Liver (tissue), 3 donors: ENCODE results near the gene BAHCC1.

ENCODE experiments used
- ZBTB33 ChIP-seq: IDR thresholded peaks from 2 replicates; pipeline ENCODE4 v1.6.1; 2016; ENCODE audit warnings: antibody characterized with exemption
- TF ChIP-seq, protein P1 (sequence below): fragments of 150-350 bp; IDR thresholded peaks from 2 replicates; pipeline ENCODE4 v1.5.1; 2017; ENCODE audit warnings: improper control_type of control experiment, low read depth, low read length; ENCODE audit not compliant: missing input control
- TF ChIP-seq, protein P2 (sequence below): IDR thresholded peaks from 2 replicates; pipeline ENCODE4 v1.6.1; 2016; ENCODE audit warnings: antibody characterized with exemption
- donor health status: healthy.
- donor health status: healthy.

DNA sequence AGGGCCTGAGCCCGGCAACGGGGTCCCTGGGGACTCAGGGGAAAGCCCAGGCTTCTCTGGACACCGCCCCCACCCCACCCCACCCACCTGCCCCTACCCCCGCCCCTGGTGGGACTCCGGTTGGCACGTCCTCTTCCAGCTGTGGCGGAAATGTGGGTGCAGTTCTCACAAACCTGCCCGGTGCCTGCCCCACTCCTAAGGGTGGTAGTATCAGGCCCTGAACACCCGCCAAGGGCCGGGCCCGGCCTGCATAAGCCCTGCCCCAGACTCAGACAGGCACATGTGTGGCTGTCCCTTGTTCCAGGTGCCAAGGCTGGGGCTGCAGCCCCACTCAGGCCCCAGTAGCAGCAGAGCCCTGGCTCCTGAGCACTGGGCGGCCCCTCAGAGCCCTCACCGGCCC, 59.2 kb downstream of the BAHCC1 start:
- TF ChIP-seq, protein P1, sequence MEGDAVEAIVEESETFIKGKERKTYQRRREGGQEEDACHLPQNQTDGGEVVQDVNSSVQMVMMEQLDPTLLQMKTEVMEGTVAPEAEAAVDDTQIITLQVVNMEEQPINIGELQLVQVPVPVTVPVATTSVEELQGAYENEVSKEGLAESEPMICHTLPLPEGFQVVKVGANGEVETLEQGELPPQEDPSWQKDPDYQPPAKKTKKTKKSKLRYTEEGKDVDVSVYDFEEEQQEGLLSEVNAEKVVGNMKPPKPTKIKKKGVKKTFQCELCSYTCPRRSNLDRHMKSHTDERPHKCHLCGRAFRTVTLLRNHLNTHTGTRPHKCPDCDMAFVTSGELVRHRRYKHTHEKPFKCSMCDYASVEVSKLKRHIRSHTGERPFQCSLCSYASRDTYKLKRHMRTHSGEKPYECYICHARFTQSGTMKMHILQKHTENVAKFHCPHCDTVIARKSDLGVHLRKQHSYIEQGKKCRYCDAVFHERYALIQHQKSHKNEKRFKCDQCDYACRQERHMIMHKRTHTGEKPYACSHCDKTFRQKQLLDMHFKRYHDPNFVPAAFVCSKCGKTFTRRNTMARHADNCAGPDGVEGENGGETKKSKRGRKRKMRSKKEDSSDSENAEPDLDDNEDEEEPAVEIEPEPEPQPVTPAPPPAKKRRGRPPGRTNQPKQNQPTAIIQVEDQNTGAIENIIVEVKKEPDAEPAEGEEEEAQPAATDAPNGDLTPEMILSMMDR: no peak
- TF ChIP-seq ZBTB33: no peak
- TF ChIP-seq, protein P2, sequence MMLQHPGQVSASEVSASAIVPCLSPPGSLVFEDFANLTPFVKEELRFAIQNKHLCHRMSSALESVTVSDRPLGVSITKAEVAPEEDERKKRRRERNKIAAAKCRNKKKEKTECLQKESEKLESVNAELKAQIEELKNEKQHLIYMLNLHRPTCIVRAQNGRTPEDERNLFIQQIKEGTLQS: no peak
